Skeletal muscle cell (primary cell): ENCODE data around the gene CTNNBIP1.

Experiments
- DNase-seq: peaks from one replicate; pipeline ENCODE4 v3.0.0-alpha.2; 2010; ENCODE audit warnings: low read depth
- H3K4me3 ChIP-seq: 2 replicates; pipeline ENCODE4 v1.5.1; 2011; ENCODE audit warnings: low read depth, mild to moderate bottlenecking, control low read depth, low read length, moderate library complexity

The CTNNBIP1 gene

DNA sequence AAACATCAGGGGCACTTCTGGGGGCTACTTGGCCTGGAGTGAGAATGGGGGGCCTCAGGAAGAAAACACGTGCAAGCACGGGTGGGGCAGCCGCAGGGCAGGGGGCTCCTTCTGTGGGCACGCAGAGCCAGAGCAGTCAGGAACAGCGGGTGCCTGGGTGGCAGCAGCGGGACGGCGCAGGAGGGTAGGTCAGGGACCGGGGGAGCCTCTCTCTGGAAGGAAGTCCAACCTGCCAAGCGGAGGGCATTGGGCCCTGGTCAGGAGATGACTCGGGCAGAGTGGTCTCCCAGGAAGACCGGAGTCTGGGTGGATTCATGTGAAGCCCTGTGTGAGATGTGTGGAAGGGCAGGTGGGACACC, 27.1 kb downstream of the CTNNBIP1 start:
- no peak overlapping the region for H3K4me3 ChIP-seq
- DNase-seq: no peak

- DNase-seq: no peak
Measured at GRCh38 chr1:9882296-9882944, 27.6 kb downstream of the CTNNBIP1 start.

DNA sequence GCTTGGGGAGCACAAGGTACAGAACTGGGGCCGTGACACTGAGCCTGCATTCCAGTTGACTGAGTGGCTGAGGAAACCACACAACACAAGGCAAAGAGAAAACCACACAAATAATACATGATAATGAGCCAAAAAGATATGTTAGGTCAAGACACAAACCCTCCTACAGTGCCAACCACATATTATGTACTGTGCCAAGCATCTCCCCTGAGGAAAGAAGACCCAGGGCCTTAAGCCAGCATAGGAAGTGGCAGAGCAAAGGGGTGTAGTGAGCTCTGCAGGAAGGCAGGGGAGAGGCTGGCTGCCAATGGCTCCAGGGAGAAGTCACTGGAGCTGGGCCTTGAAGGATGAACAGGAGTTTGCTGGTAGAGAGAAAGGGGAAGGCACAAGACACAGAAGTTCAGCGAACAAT, 28.2 kb downstream of the CTNNBIP1 start:
- no peak overlapping the region for H3K4me3 ChIP-seq
- DNase-seq: no peak

More at GRCh38 chr1:9882296-9882944, 27.6 kb downstream of the CTNNBIP1 start:
- H3K4me3 ChIP-seq: no peak overlapping the region

- no peak for DNase-seq
- H3K4me3 ChIP-seq: no peak overlapping the region
Measured at GRCh38 chr1:9878404-9878803, 31.7 kb downstream of the CTNNBIP1 start.

DNA sequence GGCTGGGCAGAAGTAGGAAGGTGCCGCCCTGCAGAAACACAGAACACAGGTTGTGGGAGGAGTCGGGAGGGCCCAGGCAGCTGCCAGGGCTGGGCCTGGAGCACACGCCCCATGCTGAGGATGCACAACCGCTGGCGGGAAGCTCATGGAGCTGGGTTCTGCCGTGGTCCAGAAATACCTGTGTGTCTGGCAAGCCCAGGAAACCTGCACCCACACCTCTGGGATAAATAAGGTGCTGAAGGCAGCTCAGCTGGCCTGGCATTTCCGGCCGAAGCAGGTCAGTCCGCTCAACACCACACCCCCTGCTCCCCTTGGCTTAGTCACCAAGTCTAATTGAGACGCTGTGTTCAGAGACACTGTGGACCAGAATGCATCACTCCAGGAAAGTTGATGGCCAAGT, 32.1 kb downstream of the CTNNBIP1 start:
- no peak overlapping the region for H3K4me3 ChIP-seq

GRCh38 chr1:9875636-9876000, 34.5 kb downstream of the CTNNBIP1 start:
- no peak for DNase-seq
- no peak overlapping the region for H3K4me3 ChIP-seq

More for the DNA sequence above, 32.1 kb downstream of the CTNNBIP1 start:
- no peak for DNase-seq

GRCh38 chr1:9874959-9875635, 35.0 kb downstream of the CTNNBIP1 start:
- no peak for DNase-seq
- H3K4me3 ChIP-seq: no peak overlapping the region

DNA sequence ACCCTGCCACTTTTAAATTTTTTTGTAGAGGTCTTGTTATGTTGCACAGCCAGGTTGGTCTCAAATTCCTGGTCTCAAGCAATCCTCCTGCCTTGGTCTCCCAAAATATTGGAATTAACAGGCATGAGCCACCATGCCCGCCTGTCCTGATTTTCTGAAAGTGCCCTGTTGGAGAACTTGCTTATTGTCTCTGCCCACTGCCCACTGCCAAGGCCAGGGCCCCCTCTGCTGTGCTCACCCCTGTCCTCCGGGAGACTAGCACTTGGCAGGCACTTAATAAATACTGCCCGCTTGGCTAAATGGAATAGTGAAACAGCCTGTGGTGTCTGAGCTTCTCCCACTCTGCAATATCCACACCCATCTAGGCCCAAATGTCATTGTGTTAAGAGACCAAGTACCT, 35.7 kb downstream of the CTNNBIP1 start:
- H3K4me3 ChIP-seq: no peak overlapping the region
- no peak for DNase-seq

GRCh38 chr1:9873992-9874391, 36.1 kb downstream of the CTNNBIP1 start:
- H3K4me3 ChIP-seq: no peak overlapping the region
- no peak for DNase-seq

DNA sequence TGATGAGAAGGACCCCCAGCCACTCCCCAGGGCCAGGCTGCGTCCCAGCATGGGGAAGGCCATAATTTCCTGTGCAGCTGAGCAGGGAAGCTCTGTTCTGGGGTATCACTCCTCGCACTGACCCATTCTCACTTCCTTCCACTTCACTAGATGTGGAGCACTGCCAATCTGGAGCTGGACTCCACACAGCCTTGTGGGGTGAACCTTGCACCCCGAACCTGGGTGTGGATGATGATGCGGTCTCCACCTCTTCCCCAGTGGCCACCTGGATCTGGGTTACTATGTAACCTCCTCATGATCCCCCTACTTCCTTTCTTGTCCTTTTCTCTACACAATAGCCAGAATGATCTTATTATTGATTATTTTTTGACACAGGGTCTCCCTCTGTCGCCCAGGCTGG, 36.7 kb downstream of the CTNNBIP1 start:
- DNase-seq: no peak

GRCh38 chr1:9872430-9873165, 37.5 kb downstream of the CTNNBIP1 start:
- no peak overlapping the region for H3K4me3 ChIP-seq
- DNase-seq: no peak

More for the DNA sequence above, 36.7 kb downstream of the CTNNBIP1 start:
- H3K4me3 ChIP-seq: no peak overlapping the region

GRCh38 chr1:9871707-9872425, 38.2 kb downstream of the CTNNBIP1 start:
- DNase-seq: no peak
- H3K4me3 ChIP-seq: no peak overlapping the region

- no peak overlapping the region for H3K4me3 ChIP-seq
- DNase-seq: no peak
Measured at GRCh38 chr1:9871021-9871420, 39.0 kb downstream of the CTNNBIP1 start.

DNA sequence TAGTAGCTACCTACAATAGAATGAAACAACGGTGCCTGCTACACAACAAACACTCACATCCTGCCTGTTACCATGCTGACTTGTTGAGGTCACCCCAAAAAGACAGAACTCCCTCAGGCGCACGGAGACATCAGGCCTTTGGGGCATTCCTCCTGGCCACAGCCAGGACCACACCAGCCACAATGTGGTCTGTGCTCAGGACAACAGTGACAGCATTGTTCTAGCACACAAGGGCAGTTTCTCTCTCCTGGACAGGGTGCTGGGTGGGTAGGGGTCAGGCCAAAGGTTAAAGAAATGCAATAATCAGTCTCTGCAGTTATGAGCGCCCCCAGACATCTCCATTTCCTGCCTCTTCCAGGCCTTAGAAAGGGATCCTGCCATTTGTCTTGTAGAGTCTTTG, 39.5 kb downstream of the CTNNBIP1 start:
- no peak for DNase-seq
- no peak overlapping the region for H3K4me3 ChIP-seq

DNA sequence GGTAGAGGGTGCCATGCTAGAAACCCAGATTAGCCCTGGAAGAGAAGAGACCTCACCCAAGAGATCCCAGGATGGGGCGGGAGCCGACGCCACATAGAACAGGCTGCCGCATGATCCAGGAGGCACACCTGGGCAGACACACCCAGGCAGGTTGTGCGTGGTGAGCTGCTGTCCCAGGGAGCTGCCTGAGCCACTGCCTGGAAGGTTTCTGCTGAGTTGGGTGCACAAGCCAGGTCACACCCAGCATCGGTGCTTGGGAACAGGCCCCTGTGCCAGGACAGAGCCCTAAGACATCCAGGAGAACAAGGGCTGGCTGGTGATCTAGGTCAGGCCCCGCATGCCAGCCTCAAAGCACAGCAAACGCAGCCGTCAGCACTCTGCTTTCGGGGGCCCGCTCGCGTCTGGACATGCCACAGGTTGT, 40.2 kb downstream of the CTNNBIP1 start:
- DNase-seq: no peak
- H3K4me3 ChIP-seq: no peak overlapping the region

DNA sequence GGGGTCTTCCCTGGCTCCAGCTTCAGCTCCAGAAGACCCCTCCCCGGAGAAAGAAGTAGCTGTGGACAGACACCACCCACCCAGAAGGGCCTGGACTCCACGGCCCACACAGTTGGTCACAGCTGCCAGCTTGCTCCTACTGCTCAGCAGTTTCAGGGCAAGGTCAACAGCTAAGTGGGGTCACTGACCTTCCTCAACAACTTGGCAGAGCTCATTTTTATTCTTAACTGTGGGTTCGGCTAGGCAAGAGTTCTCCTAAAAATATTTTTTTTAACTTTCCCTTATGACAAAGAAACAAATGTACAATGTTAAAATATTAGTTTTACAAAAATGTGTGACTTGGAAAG, 41.9 kb downstream of the CTNNBIP1 start:
- no peak for DNase-seq
- H3K4me3 ChIP-seq: no peak overlapping the region

GRCh38 chr1:9867408-9868243, 42.4 kb downstream of the CTNNBIP1 start:
- H3K4me3 ChIP-seq: no peak overlapping the region
- DNase-seq: no peak

- no peak overlapping the region for H3K4me3 ChIP-seq
- no peak for DNase-seq
Measured at GRCh38 chr1:9866836-9867235, 43.2 kb downstream of the CTNNBIP1 start.

DNA sequence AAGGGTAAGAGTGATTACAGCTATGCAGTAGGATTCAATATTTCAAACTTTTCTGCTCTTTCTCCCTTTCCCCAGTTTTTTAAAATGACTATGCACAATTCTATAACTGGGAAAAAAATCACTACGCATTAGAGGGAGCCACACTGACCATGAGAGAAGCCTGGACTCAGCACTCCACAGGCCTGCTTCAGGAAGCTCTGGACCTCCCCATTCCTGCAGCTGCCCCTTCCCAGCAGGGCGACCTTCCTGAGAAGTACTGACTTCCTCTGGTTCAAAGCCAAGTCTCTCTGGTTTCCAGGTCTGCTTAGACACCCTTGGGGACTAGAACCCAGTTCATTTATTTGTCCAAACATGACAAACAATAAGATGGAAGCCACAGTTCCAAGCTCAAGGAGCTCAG, 44.3 kb downstream of the CTNNBIP1 start:
- H3K4me3 ChIP-seq: no peak overlapping the region
- DNase-seq: no peak
